ENCODE data around the gene CATSPERB. TPM values are rescaled to one million over a fixed set of nuclear protein-coding genes. Genes with fewer than 3 reads are reported as not detected.

The CATSPERB gene
- total and polyA plus RNA-seq, 9 of the 15 experiments (the other 6 are each of a cell fraction or from before 2014, with no cell fraction given) = 0.05 to 1.4 (median 0.89) TPM

DNA sequence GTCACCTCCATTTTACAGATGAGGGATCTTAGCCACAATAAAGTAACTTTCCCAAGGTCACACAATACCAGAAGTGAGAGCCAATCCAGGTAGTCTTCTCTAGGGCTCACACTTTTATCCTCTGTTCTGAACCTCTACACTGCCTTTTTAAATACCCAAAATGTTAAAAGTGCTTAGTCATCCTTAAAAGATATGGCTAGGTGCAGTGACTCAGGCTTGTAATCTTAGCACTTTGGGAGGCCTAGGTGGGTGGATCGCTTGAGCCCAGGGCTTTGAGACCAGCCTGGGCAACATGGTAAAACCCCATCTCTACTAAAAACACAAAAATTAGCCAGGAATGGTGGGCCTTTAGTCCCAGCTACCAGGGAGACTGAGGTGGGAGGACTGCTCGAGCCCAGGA, 117.7 kb downstream of the CATSPERB start:
- ATAC-seq (peak; percentile 94), DNase-seq (ENCODE audit: extremely low read depth in 1 of 4, low spot score in 3 of 4) (peak in 3 of 4 experiments; percentile 11 to 66 (median 56)), FAIRE-seq (peak; percentile 92)
- Histone ChIP-seq H2AFZ (ENCODE audit: low read depth, low read length) (peak overlapping the region; percentile 97), H3K27ac (ENCODE audit: extremely low read depth, low read depth, low read length) (peak overlapping the region; percentile 96), H3K4me2 (ENCODE audit: insufficient read depth, low read length) (peak overlapping the region; percentile 76), H3K4me3 (no peak overlapping the region; the same call in 1 of the 2 replicates), H3K27me3 (ENCODE audit: control insufficient read depth in 2 of 2, insufficient read depth in 2 of 2, low read length in 2 of 2) (no peaks in the 10 kb centered on the region), H3K36me3 (ENCODE audit: control insufficient read depth, insufficient read depth, low read length) (no peaks in the 10 kb centered on the region), H3K9ac (ENCODE audit: insufficient read depth in 1 of 2, low read depth in 2 of 2, low read length in 2 of 2) (peak overlapping the region in 1 of 2 experiments; percentile 75; a peak in 2 of 4 replicates), H3K4me1 (replicated peaks in 1 of 2; ENCODE audit: control insufficient read depth in 2 of 2, insufficient read depth in 2 of 2, low read length in 2 of 2) (peaks cover 4 to 18% of the 10 kb centered on the region in 2 experiments; a peak in 4 of 5 replicates), H4K20me1 (replicated peaks; ENCODE audit: control insufficient read depth, insufficient read depth, low read length) (no peaks in the 10 kb centered on the region), H3K9me1 (ENCODE audit: control insufficient read depth, insufficient read depth, low read length) (no peaks in the 10 kb centered on the region), H3K79me2 (ENCODE audit: control insufficient read depth, insufficient read depth, low read length) (no peaks in the 10 kb centered on the region), H3K9me3 (replicated peaks; ENCODE audit: control insufficient read depth, insufficient read depth, low read depth, low read length) (no peaks in the 10 kb centered on the region; the same call in 1 of the 2 replicates)
- ChIA-PET CTCF (ENCODE audit: low intra/inter-chr PET ratio) (no interaction called here), POLR2A (no interaction called here)
- WGBS (ENCODE audit: insufficient coverage, low coverage, missing lambda C conversion rate) = 0% methylated on average over 2 of the region's 2 CpGs
- in situ Hi-C loops (cut with MboI) (no loop called here), intact Hi-C loops (cut with micrococcal nuclease) (no loop called here)
- BruUV-seq (replicated peaks) = no TSS peak
- TF ChIP-seq PTRF (tag; IDR thresholded peaks at IDR 0.05) = no peak
- TF ChIP-seq, protein P1, sequence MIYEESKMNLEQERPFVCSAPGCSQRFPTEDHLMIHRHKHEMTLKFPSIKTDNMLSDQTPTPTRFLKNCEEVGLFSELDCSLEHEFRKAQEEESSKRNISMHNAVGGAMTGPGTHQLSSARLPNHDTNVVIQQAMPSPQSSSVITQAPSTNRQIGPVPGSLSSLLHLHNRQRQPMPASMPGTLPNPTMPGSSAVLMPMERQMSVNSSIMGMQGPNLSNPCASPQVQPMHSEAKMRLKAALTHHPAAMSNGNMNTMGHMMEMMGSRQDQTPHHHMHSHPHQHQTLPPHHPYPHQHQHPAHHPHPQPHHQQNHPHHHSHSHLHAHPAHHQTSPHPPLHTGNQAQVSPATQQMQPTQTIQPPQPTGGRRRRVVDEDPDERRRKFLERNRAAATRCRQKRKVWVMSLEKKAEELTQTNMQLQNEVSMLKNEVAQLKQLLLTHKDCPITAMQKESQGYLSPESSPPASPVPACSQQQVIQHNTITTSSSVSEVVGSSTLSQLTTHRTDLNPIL (CRISPR knock-in tag; IDR thresholded peaks at IDR 0.05) = no peak
- no peak; a peak in 1 of 4 replicates for TF ChIP-seq NRF1 (conservative IDR thresholded peaks at IDR 0.05 in 1 of 2, IDR thresholded peaks at IDR 0.05 in 1 of 2)
- no peak for TF ChIP-seq MBD2 (IDR thresholded peaks at IDR 0.05; ENCODE audit: borderline replicate concordance, low read depth)
- no peak for TF ChIP-seq NFYB (IDR thresholded peaks at IDR 0.05; ENCODE audit: extremely low read depth, insufficient read length)
- TF ChIP-seq CBFB (CRISPR knock-in tag; IDR thresholded peaks at IDR 0.05) = no peak
- TF ChIP-seq, protein P2, sequence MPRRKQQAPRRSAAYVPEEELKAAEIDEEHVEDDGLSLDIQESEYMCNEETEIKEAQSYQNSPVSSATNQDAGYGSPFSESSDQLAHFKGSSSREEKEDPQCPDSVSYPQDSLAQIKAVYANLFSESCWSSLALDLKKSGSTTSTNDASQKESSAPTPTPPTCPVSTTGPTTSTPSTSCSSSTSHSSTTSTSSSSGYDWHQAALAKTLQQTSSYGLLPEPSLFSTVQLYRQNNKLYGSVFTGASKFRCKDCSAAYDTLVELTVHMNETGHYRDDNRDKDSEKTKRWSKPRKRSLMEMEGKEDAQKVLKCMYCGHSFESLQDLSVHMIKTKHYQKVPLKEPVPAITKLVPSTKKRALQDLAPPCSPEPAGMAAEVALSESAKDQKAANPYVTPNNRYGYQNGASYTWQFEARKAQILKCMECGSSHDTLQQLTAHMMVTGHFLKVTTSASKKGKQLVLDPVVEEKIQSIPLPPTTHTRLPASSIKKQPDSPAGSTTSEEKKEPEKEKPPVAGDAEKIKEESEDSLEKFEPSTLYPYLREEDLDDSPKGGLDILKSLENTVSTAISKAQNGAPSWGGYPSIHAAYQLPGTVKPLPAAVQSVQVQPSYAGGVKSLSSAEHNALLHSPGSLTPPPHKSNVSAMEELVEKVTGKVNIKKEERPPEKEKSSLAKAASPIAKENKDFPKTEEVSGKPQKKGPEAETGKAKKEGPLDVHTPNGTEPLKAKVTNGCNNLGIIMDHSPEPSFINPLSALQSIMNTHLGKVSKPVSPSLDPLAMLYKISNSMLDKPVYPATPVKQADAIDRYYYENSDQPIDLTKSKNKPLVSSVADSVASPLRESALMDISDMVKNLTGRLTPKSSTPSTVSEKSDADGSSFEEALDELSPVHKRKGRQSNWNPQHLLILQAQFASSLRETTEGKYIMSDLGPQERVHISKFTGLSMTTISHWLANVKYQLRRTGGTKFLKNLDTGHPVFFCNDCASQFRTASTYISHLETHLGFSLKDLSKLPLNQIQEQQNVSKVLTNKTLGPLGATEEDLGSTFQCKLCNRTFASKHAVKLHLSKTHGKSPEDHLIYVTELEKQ (CRISPR knock-in tag; IDR thresholded peaks at IDR 0.05) = no peak
- TF ChIP-seq CTBP1 (IDR thresholded peaks at IDR 0.05; ENCODE audit: borderline replicate concordance) = 0 out of 2 replicates have a peak, but pooled peaks have one; percentile 33
- TF ChIP-seq TAF9B (IDR thresholded peaks at IDR 0.05; ENCODE audit: partially characterized antibody) = peak; percentile 8
- no peak for TF ChIP-seq HIVEP1 (CRISPR knock-in tag; IDR thresholded peaks at IDR 0.05)
- peak; percentile 39; the same call in 1 of the 2 replicates for TF ChIP-seq CBFA2T3 (IDR thresholded peaks at IDR 0.05)
- TF ChIP-seq, protein P3, sequence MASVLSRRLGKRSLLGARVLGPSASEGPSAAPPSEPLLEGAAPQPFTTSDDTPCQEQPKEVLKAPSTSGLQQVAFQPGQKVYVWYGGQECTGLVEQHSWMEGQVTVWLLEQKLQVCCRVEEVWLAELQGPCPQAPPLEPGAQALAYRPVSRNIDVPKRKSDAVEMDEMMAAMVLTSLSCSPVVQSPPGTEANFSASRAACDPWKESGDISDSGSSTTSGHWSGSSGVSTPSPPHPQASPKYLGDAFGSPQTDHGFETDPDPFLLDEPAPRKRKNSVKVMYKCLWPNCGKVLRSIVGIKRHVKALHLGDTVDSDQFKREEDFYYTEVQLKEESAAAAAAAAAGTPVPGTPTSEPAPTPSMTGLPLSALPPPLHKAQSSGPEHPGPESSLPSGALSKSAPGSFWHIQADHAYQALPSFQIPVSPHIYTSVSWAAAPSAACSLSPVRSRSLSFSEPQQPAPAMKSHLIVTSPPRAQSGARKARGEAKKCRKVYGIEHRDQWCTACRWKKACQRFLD (CRISPR knock-in tag; IDR thresholded peaks at IDR 0.05) = no peak
- TF ChIP-seq, protein P4, sequence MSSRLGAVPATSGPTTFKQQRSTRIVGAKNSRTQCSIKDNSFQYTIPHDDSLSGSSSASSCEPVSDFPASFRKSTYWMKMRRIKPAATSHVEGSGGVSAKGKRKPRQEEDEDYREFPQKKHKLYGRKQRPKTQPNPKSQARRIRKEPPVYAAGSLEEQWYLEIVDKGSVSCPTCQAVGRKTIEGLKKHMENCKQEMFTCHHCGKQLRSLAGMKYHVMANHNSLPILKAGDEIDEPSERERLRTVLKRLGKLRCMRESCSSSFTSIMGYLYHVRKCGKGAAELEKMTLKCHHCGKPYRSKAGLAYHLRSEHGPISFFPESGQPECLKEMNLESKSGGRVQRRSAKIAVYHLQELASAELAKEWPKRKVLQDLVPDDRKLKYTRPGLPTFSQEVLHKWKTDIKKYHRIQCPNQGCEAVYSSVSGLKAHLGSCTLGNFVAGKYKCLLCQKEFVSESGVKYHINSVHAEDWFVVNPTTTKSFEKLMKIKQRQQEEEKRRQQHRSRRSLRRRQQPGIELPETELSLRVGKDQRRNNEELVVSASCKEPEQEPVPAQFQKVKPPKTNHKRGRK (tag; IDR thresholded peaks at IDR 0.05) = no peak
- TF ChIP-seq, protein P5, sequence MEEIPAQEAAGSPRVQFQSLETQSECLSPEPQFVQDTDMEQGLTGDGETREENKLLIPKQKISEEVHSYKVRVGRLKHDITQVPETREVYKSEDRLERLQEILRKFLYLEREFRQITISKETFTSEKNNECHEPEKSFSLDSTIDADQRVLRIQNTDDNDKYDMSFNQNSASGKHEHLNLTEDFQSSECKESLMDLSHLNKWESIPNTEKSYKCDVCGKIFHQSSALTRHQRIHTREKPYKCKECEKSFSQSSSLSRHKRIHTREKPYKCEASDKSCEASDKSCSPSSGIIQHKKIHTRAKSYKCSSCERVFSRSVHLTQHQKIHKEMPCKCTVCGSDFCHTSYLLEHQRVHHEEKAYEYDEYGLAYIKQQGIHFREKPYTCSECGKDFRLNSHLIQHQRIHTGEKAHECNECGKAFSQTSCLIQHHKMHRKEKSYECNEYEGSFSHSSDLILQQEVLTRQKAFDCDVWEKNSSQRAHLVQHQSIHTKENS (CRISPR knock-in tag; IDR thresholded peaks at IDR 0.05) = no peak
